Esophagus (tissue), 2 donors: ENCODE results near the gene HPCAL1. TPM values are rescaled to one million over a fixed set of nuclear protein-coding genes. Genes with fewer than 3 reads are reported as not detected.

Source experiments
- H3K27ac ChIP-seq, 2 donors: one replicate each; pipeline ENCODE4 v1.5.1; 2013; ENCODE audit warnings: low read depth in 2 of 2, mild to moderate bottlenecking in 2 of 2, inconsistent platforms in 1 of 2, low read length in 1 of 2, moderate library complexity in 1 of 2
- H3K27me3 ChIP-seq, 2 donors: one replicate each; pipeline ENCODE4 v1.6.1; 2013; ENCODE audit warnings: low read length in 2 of 2, control low read depth in 1 of 2, mild to moderate bottlenecking in 1 of 2; ENCODE audit not compliant: insufficient read depth in 2 of 2, control insufficient read depth in 1 of 2
- H3K36me3 ChIP-seq, 2 donors: one replicate each; pipeline ENCODE4 v1.6.1; 2013; ENCODE audit warnings: low read length in 1 of 2; ENCODE audit not compliant: control insufficient read depth in 2 of 2, insufficient read depth in 2 of 2
- H3K4me1 ChIP-seq, 2 donors: one replicate each; pipeline ENCODE4 v1.6.1; 2013; ENCODE audit warnings: low read length in 1 of 2; ENCODE audit not compliant: control insufficient read depth in 2 of 2, insufficient read depth in 2 of 2
- H3K4me3 ChIP-seq, 2 donors: one replicate each; pipeline ENCODE4 v1.5.1; 2013; ENCODE audit warnings: low read length in 2 of 2, mild to moderate bottlenecking in 2 of 2, low read depth in 1 of 2, moderate library complexity in 1 of 2
- H3K9me3 ChIP-seq, 2 donors: one replicate each; pipeline ENCODE4 v1.6.1; 2013; ENCODE audit warnings: mild to moderate bottlenecking in 2 of 2, low read depth in 1 of 2, low read length in 1 of 2, moderate library complexity in 1 of 2; ENCODE audit not compliant: control insufficient read depth in 2 of 2, insufficient read depth in 1 of 2
- WGBS, 2 donors: extraction: QIAGEN DNeasy Blood & Tissue Kit; methylation state at CpG; one replicate each; pipeline ENCODE4 v1.1.7; 2013; 5-methylcytosine and 5-hydroxymethylcytosine counted together
- polyA plus RNA-seq, 2 donors: library from polyadenylated mRNA; stranded (reverse); fragments of 200-250 nt; gene quantifications; one replicate each; pipeline ENCODE4 v1.2.3, GENCODE V29; 2013
- donor health status: healthy with polysubstance abuse.
- donor health status: Bipolar disorder and iron deficiency.

HPCAL1 gene
- polyA plus RNA-seq, 2 donors = 6.2 to 13.2 TPM

DNA sequence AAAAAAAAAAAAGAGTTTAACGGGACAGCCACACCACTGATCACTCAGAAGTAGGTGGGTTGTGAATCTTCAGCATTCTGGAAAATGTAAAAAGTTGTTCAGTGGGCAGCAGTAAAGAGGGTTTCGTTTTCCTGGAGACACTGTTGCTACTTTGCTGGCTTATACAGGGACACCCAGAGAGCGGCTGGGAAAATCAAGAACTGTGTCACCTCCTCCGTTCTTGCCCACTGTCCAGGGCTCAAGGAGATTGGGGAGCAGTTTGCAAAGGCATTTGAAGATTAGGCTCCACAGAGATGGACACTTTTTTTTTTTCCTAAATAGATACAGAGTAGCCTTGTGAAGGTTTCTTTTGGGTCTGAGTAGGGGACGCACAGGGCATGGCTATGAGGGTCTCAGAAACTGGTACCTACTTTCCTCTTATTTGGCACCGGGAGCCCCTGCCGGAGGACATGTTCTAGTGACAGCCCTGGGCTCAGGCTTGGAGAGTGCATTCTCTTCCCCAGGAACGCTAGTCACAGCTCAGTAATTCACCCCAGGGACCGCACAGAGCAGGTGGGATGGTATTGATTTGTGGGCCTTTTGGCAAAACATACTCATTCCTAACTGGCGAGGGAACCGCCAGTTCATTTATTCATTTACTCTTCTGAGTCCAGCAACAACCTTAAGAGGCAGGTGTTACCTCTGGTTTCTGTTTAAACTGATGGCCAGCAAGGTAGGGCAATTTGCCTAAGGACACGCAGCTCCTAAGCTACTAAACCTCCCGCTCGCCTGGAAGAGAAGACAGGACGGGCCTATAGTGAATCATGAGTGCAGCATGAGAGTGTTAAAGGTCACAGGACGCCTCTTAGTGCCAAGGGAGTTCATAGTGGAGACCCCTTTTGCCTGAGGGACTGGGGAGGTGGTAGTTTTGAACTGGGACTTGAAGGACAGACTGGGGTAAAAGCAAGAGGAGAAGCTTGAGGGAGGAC, 53.1 kb downstream of the HPCAL1 start:
- WGBS, 2 donors = 81 to 92% methylated on average over 16 of the region's 16 CpGs
- H3K4me1 ChIP-seq = no peaks in the 10 kb centered on the region
- no peak overlapping the region for H3K27ac ChIP-seq
- no peaks in the 10 kb centered on the region for H3K27me3 ChIP-seq
- H3K9me3 ChIP-seq = no peaks in the 10 kb centered on the region
- H3K4me3 ChIP-seq = no peak overlapping the region
- H3K36me3 ChIP-seq = peaks cover 0 to 8% of the 10 kb centered on the region in 2 donors

DNA sequence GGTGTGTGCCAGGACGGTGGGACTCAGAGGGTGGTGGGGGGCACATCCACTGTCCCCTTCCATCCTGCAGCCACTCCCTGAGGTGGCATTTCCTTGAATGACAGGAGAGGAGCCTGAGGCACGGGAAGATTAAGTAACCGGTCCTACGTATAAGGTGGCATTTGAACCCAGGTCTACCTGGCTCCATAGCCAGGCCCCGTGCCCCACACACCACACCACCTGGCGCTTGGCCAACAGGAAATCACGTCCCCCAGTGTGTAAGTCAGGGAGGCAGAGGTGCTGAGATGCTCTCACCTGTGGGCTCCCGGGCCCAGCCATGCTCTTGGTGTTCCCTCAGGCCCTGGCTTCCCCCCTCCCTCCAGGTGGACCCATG, 53.7 kb downstream of the HPCAL1 start:
- Histone ChIP-seq H3K36me3 (peaks cover 0 to 8% of the 10 kb centered on the region in 2 donors), H3K27ac (no peak overlapping the region)

DNA sequence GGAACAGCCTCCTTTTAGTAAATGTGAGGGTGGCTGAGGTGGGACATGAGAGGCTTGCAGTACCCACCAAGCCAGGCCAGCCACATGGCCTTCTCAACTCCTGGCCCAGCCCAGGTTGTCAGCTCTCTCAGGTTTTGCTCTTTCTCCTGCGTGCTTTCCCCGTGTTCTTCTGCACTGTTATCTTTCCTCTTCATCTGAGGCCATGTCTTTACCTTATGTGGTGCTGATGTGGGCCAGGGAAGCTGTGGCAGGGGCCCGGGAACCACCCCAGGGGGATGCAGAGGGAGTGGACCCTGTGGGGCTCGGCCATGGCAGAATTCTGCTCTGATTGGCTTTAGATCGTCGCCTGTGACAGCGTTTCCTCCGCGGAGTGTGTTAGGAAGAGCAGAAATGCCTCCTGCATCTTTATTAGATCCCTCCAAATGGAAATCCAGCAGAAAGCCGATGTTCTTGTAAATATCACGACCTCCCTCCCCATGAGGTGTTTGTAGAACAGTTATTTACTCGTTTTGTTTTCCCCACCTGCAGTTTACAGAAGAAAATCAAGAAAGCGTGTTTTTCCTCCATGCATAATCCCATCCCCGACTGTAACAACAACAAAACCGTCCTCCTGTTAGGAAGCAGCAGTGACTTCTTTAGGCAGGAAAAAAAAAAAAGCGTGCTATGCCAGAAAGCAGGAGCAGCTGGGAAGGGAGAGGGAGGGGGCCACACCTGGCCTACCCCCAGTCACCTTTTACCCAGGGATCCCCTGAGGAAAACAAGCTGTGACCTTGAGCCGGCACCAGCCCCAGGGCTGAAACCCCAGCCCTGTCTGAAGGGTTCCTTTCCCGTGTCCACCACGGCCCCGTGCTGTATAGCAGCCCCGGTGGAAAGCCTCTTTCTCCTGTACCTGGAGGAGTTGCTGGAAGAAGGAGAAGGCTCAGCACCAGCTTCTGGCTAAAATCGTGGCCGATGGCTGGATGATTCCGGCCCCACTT, 54.8 kb downstream of the HPCAL1 start:
- H3K36me3 ChIP-seq = peaks cover 0 to 8% of the 10 kb centered on the region in 2 donors
- no peaks in the 10 kb centered on the region for H3K27me3 ChIP-seq
- no peak overlapping the region for H3K4me3 ChIP-seq
- WGBS, 2 donors = 84 to 91% methylated on average over 23 to 24 of the region's 24 CpGs
- H3K9me3 ChIP-seq = no peaks in the 10 kb centered on the region
- no peaks in the 10 kb centered on the region for H3K4me1 ChIP-seq
- no peak overlapping the region for H3K27ac ChIP-seq

More for the DNA sequence above, 53.7 kb downstream of the HPCAL1 start:
- Histone ChIP-seq H3K27me3 (no peaks in the 10 kb centered on the region), H3K4me1 (no peaks in the 10 kb centered on the region), H3K9me3 (no peaks in the 10 kb centered on the region), H3K4me3 (no peak overlapping the region)
- WGBS, 2 donors = 78 to 83% methylated on average over 8 of the region's 8 CpGs

DNA sequence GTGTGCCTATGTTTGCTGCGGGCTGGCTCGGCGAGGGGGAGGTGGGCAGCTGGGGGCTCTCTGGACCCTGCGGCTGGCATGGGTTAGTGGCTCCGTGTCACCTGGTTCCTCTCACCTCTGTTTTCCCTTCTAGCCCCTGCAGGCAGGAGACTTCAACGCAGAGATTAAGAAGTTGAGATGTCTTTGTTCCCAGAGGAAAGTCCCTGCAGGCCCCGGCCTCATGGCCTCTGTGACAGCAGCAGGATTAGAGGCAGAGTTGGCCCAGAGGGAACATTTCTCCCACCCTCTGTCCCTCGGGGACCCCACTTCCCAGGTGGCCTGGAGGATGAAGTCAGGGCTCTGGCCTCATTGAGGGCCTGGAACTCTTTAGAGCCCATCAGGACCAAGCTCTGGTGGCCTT, 56.5 kb downstream of the HPCAL1 start:
- no peaks in the 10 kb centered on the region for H3K27me3 ChIP-seq

DNA sequence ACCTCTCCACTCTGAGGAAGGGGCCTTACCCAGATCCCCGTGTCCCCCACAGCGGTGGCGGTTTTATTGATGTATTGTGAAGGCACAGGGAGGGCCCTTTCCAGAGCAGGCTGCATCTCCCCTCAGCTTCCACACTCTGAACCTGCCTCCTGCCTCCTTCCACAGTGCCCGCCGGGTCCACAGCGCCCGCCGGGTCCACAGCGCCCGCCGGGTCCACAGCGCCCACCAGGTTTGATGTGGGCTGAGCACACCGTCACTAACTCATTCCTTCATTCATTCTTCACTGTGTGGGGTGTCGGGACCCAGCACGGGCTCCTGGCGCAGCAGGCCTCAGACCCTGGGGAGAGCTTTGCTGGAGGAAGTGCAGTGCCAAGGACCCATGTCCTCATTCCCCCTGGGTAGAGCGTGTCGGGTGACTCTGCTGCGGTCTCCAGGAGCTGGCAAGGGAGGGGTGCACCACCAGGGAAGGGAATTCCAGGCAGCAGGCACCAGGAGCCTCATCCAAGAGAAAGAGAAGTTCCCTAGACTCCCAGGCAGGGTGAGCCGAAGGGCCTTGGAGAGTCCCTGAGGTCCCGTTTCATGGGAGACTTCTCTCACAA, 57.1 kb downstream of the HPCAL1 start:
- Histone ChIP-seq H3K27ac (no peak overlapping the region), H3K4me3 (no peak overlapping the region), H3K27me3 (no peaks in the 10 kb centered on the region), H3K9me3 (no peaks in the 10 kb centered on the region), H3K4me1 (no peaks in the 10 kb centered on the region), H3K36me3 (peaks cover 0 to 3% of the 10 kb centered on the region in 2 donors)
- WGBS, 2 donors = 93 to 97% methylated on average over 21 of the region's 21 CpGs

More for the DNA sequence above, 56.5 kb downstream of the HPCAL1 start:
- H3K4me1 ChIP-seq = no peaks in the 10 kb centered on the region
- no peak overlapping the region for H3K4me3 ChIP-seq
- no peak overlapping the region for H3K27ac ChIP-seq
- no peaks in the 10 kb centered on the region for H3K9me3 ChIP-seq
- peaks cover 0 to 5% of the 10 kb centered on the region in 2 donors for H3K36me3 ChIP-seq
- WGBS, 2 donors = 89 to 91% methylated on average over 8 of the region's 8 CpGs

DNA sequence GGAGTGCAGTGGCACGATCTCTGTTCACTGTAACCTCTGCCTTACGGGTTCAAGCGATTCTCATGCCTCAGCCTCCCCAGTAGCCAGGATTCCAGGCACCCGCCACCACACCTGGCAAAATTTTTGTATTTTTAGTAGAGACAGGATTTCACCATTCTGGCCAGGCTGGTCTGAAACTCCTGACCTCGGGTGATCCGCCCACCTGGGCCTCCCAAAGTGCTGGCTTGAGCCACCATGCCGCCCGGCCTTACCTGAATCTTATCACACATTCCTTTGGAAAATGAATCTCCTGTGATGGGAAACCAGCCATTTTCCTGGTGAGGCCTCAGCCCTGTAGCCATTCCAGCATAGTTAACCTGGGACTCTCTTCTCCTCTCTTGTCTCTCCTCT, 57.8 kb downstream of the HPCAL1 start:
- no peak overlapping the region for H3K4me3 ChIP-seq
- H3K27ac ChIP-seq = no peak overlapping the region
- H3K4me1 ChIP-seq = no peaks in the 10 kb centered on the region
- H3K27me3 ChIP-seq = no peaks in the 10 kb centered on the region
- 88 to 93% methylated on average over 8 of the region's 8 CpGs for WGBS, 2 donors
- H3K9me3 ChIP-seq = no peaks in the 10 kb centered on the region
- peaks cover 0 to 2% of the 10 kb centered on the region in 2 donors for H3K36me3 ChIP-seq

DNA sequence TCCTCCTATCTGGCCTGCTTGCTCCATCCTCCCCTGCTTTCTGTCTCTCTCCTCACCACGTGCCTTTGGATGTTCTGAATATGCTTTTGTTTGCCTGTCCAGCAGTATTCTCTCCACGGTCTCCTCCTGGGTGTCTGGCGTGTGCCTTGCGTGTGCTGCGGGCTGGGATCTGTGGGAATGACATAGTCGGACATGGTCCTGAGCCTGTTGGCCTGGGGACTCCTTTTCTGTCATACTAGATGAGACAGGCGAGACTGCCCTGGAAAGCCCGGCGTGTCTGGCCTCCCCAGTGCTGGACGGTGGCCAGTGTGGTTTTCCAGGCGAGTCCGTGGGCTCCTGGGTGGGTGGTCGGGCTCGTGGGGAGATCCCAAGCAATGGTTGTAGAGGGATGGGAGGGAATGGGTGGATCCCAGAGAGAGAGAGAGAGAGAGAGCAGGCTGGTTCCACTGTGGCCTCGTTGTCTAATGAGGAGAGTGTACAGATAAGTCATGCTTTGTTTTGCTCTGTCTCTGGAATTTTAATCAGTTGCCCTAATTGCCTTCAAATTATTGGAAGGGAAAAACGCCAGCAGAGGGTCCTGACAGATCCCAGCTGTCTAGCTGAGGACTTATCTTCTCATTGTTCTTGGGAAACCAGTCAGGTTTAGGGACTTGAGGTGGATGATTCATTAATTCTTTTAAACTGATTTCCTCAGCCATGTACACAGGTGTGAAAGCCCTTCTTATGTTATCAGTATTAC, 58.3 kb downstream of the HPCAL1 start:
- WGBS, 2 donors = 68 to 71% methylated on average over 16 of the region's 16 CpGs
- Histone ChIP-seq H3K27me3 (no peaks in the 10 kb centered on the region), H3K27ac (no peak overlapping the region), H3K9me3 (no peaks in the 10 kb centered on the region), H3K4me3 (no peak overlapping the region), H3K4me1 (no peaks in the 10 kb centered on the region), H3K36me3 (peaks cover 0 to 2% of the 10 kb centered on the region in 2 donors)

DNA sequence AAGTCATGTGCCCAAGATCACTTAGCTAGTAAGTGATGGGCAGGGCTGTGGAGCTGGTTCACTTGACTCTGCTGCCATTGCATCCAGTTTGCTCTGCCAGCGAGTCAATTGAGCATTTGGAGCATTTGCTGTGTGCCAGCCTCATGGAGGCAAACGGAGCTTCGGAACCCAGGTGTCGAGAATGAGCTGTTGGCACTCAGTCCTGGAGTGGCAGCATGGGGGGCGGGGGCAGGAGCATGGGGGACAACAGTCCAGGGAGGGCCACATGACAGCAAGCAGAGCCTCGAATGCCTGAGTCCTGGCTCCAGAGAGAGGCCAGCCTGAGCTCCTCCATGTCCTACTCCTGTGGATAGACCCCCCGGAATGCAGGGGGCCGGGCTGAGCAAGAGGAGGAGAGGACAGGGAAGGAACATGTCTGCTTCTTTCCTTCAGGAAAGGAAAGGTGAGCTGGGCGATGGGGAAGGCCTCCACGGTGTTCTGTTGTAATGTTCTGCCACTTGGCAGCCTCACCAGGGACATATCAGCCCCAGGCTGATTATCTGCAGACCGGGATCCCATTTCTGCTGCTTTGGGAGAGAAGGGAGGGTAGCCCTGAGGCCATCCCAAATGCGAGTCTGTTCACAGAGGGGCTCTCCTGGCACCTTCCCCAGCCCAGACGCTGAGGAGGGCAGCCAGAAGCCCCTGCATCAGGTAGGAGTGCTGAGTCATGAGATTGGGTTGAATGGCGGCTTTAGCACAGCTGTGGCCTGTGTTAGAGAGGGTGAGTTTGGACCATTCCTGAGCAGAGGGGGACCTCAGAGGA, 59.6 kb downstream of the HPCAL1 start:
- H3K36me3 ChIP-seq = peaks cover 0 to 2% of the 10 kb centered on the region in 2 donors
- no peak overlapping the region for H3K4me3 ChIP-seq
- H3K27ac ChIP-seq = no peak overlapping the region
- no peaks in the 10 kb centered on the region for H3K4me1 ChIP-seq
- WGBS, 2 donors = 70 to 80% methylated on average over 14 of the region's 14 CpGs
- H3K27me3 ChIP-seq = no peaks in the 10 kb centered on the region
- H3K9me3 ChIP-seq = no peaks in the 10 kb centered on the region
